ENCODE results near the gene ATL1. TPM values are rescaled to one million over a fixed set of nuclear protein-coding genes. Genes with fewer than 3 reads are reported as not detected.

The ATL1 gene
- total and polyA plus RNA-seq, 2 experiments from 2014 or later = 3.5 to 7.0 TPM

DNA sequence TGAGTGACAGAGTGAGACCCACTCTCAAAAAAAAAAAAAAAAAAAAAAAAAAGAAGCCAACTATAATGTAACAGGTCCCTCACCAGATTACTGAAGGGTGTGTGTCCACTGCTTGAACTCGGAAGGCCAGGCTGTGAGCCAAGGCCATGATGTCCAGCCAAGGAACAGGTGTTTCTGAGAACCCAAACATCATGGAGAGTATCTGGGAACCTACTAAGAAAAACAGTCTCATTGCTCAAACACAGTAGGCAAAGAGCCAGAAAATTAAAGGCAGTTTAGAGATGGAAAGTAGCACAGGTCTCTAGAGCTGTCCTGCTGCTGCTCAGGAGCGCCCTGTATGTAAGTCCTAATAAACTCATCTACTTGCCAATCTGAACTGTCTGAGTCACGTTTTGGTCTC is 15.0 kb upstream of the ATL1 start (continued):
- TF ChIP-seq CTCF (conservative IDR thresholded peaks at IDR 0.05; ENCODE audit: low read depth in 2 of 2) (no peak), ZNF331 (CRISPR knock-in tag; IDR thresholded peaks at IDR 0.05; ENCODE audit: low read depth) (no peak)

DNA sequence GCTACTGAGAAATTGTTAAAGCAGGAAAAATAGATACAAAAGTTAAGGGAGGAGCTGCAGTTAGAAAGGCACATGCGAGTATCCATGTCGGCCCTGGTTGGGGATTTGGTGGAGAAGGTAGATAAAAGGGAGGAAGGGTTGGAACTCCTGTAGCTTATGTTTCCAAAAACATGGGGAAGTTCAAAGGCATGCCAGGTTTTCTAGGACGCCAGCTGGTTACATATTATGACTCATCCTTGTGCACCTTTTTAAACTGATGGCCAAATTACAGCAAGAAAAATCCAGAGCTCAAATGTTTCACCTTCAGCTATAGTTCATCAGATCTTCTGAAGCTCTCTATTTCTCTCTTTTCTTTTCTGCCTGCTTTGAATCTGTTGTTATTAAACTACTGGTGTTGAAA is 14.3 kb upstream of the ATL1 start:
- H3K4me3 Mint-ChIP-seq = no peak overlapping the region
- TF ChIP-seq CREB1 (CRISPR knock-in tag; IDR thresholded peaks at IDR 0.05; ENCODE audit: low read depth) (no peak), REST (IDR thresholded peaks at IDR 0.05; ENCODE audit: unreplicated experiment) (no peak), CTCF (conservative IDR thresholded peaks at IDR 0.05; ENCODE audit: low read depth in 2 of 2) (no peak), POLR2AphosphoS5 (IDR thresholded peaks at IDR 0.05; ENCODE audit: low read depth) (no peak), EZH2phosphoT487 (IDR thresholded peaks at IDR 0.05; ENCODE audit: unreplicated experiment) (no peak), JUNB (IDR thresholded peaks at IDR 0.05; ENCODE audit: unreplicated experiment) (no peak), NANOG (IDR thresholded peaks at IDR 0.05; ENCODE audit: borderline replicate concordance) (no peak), ZNF114 (CRISPR knock-in tag; IDR thresholded peaks at IDR 0.05) (no peak), EZH2 (IDR thresholded peaks at IDR 0.05; ENCODE audit: low read depth, unreplicated experiment) (no peak), ZNF331 (CRISPR knock-in tag; IDR thresholded peaks at IDR 0.05; ENCODE audit: low read depth) (no peak), STAT1 (IDR thresholded peaks at IDR 0.05; ENCODE audit: unreplicated experiment) (no peak)
- TF ChIP-seq, protein P1, sequence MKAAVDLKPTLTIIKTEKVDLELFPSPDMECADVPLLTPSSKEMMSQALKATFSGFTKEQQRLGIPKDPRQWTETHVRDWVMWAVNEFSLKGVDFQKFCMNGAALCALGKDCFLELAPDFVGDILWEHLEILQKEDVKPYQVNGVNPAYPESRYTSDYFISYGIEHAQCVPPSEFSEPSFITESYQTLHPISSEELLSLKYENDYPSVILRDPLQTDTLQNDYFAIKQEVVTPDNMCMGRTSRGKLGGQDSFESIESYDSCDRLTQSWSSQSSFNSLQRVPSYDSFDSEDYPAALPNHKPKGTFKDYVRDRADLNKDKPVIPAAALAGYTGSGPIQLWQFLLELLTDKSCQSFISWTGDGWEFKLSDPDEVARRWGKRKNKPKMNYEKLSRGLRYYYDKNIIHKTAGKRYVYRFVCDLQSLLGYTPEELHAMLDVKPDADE (IDR thresholded peaks at IDR 0.05) = no peak
- no peaks in the 10 kb centered on the region for H3K79me2 ChIP-seq (replicated peaks; ENCODE audit: insufficient read depth)

More for the DNA sequence above, 14.3 kb upstream of the ATL1 start:
- ATAC-seq (no peak), DNase-seq (ENCODE audit: low spot score) (no peak)
- Histone ChIP-seq H3K9me2 (ENCODE audit: insufficient read depth) (no peaks in the 10 kb centered on the region; the same call in 1 of the 2 replicates), H3K27me3 (ENCODE audit: insufficient read depth) (no peaks in the 10 kb centered on the region), H3F3A (replicated peaks; ENCODE audit: low read depth) (no peaks in the 10 kb centered on the region), H2AFZ (no peak overlapping the region), H3K36me3 (ENCODE audit: insufficient read depth) (no peaks in the 10 kb centered on the region), H3K4me1 (ENCODE audit: insufficient read depth) (no peaks in the 10 kb centered on the region), H3K27ac (ENCODE audit: low read depth) (no peak overlapping the region), H3K4me2 (no peak overlapping the region), H3K4me3 (no peak overlapping the region), H4K20me1 (replicated peaks; ENCODE audit: insufficient read depth) (no peaks in the 10 kb centered on the region)
- Mint-ChIP-seq H3K9me3 (no peaks in the 10 kb centered on the region), H3K27me3 (ENCODE audit: insufficient read depth, low read depth, poor library complexity) (no peaks in the 10 kb centered on the region), H3K4me1 (peaks cover 4% of the 10 kb centered on the region; the same call in 2 of the 3 replicates), H3K36me3 (ENCODE audit: low read depth) (no peaks in the 10 kb centered on the region), H3K27ac (no peak overlapping the region)

Data from GM23338 (cell line).